CD4-positive, alpha-beta T cell (primary cell): ENCODE data around the gene CDH8. TPM values are rescaled to one million over a fixed set of nuclear protein-coding genes. Genes with fewer than 3 reads are reported as not detected.

Experiments used
- ATAC-seq: fragments of 200-7000 bp; cut with Tn5 transposase; one replicate; pipeline ENCODE4 v1.10.0; 2022; ENCODE audit warnings: mild to moderate bottlenecking; ENCODE audit not compliant: poor library complexity
- CTCF ChIA-PET: fragments of 350-600 bp; sonication (Branson Sonifier 250); formaldehyde crosslinking; loops from one replicate; lab custom pipeline; 2021; ENCODE audit warnings: antibody characterized with exemption, inconsistent platforms; lab: Charles Lee
- POLR2A ChIA-PET: fragments of 350-600 bp; sonication (Branson Sonifier 250); formaldehyde crosslinking; loops from one replicate; lab custom pipeline; 2021; ENCODE audit warnings: antibody characterized with exemption, inconsistent platforms; lab: Charles Lee
- DNase-seq, 14 experiments: peaks; one replicate each; pipeline ENCODE4 v3.0.0-alpha.2; 2013 to 2020; ENCODE audit warnings: mixed read lengths in 2 of 14
- H3K27ac ChIP-seq, 2 donors: one replicate each; pipeline versions ENCODE4 v1.5.1 to v1.7.0; 2013; ENCODE audit warnings: low read length in 2 of 2, low read depth in 1 of 2, mild to moderate bottlenecking in 1 of 2
- H3K27me3 ChIP-seq, 2 experiments: 1 replicate in 1 of 2; 2 replicates in 1 of 2; pipeline versions ENCODE4 v1.6.1 to v1.7.0; 2013; ENCODE audit warnings: low read length in 2 of 2, control low read depth in 1 of 2, mild to moderate bottlenecking in 1 of 2, moderate library complexity in 1 of 2; ENCODE audit not compliant: insufficient read depth in 2 of 2, control insufficient read depth in 1 of 2
- H3K36me3 ChIP-seq: one replicate; pipeline ENCODE4 v1.6.1; 2013; ENCODE audit warnings: low read length, control low read depth; ENCODE audit not compliant: insufficient read depth
- H3K4me1 ChIP-seq: one replicate; pipeline ENCODE4 v1.6.1; 2013; ENCODE audit warnings: low read length, control low read depth; ENCODE audit not compliant: insufficient read depth
- H3K4me3 ChIP-seq: one replicate; pipeline ENCODE4 v1.5.1; 2013; ENCODE audit warnings: mild to moderate bottlenecking, low read length, moderate library complexity
- H3K9me3 ChIP-seq, 2 experiments: 1 replicate in 1 of 2; 2 replicates in 1 of 2; pipeline versions ENCODE4 v1.6.1 to v1.7.0; 2013; ENCODE audit warnings: low read length in 2 of 2, mild to moderate bottlenecking in 2 of 2, control low read depth in 1 of 2, moderate library complexity in 1 of 2; ENCODE audit not compliant: control insufficient read depth in 1 of 2, insufficient read depth in 1 of 2
- H3K27ac Mint-ChIP-seq: one replicate; pipeline ENCODE4 v1.8.0; 2020; ENCODE audit warnings: mixed read lengths
- H3K27me3 Mint-ChIP-seq: one replicate; pipeline ENCODE4 v1.8.0; 2021; ENCODE audit warnings: mixed read lengths
- H3K36me3 Mint-ChIP-seq: one replicate; pipeline ENCODE4 v1.8.0; 2021; ENCODE audit warnings: low read depth, mixed read lengths
- H3K4me1 Mint-ChIP-seq: one replicate; pipeline ENCODE4 v1.8.0; 2021; ENCODE audit warnings: low read depth, mixed read lengths
- H3K4me3 Mint-ChIP-seq: one replicate; pipeline ENCODE4 v1.8.0; 2020; ENCODE audit warnings: mild to moderate bottlenecking, mixed read lengths
- H3K9me3 Mint-ChIP-seq: one replicate; pipeline ENCODE4 v1.8.0; 2020; ENCODE audit warnings: mixed read lengths
- intact Hi-C, 2 experiments: fragments of 100-400 bp; cut with DNase I in 1 of 2; cut with micrococcal nuclease in 1 of 2; formaldehyde crosslinking; loops; one replicate each; pipeline versions ENCODE4 v1.15.1 to v1.9.0; 2023 to 2025; cut with DNase I, micrococcal nuclease
- total RNA-seq, 174 experiments: library from RNA in 2 of 174; stranded (reverse) in 2 of 174; gene quantifications; one replicate each; pipeline ENCODE4 v1.2.3 and lab custom pipeline; 2021 to 2026
- TF ChIP-seq, protein P1 (sequence below): fragments of 200-600 bp; IDR thresholded peaks from one replicate; pipeline ENCODE4 v1.8.0; 2022; ENCODE audit warnings: antibody characterized with exemption, mild to moderate bottlenecking

CDH8 gene
- total RNA-seq, 2 experiments from 2014 or later, result not detected

GRCh38 chr16:62036802-62037135 lies 531 bp upstream of the CDH8 start:
- Mint-ChIP-seq H3K4me1 (no peaks in the 10 kb centered on the region), H3K4me3 (no peak overlapping the region), H3K27ac (no peak overlapping the region), H3K9me3 (peaks cover 2% of the 10 kb centered on the region), H3K27me3 (peaks cover 34% of the 10 kb centered on the region), H3K36me3 (no peaks in the 10 kb centered on the region)
- POLR2A ChIA-PET, result no interaction called here
- TF ChIP-seq, protein P1, sequence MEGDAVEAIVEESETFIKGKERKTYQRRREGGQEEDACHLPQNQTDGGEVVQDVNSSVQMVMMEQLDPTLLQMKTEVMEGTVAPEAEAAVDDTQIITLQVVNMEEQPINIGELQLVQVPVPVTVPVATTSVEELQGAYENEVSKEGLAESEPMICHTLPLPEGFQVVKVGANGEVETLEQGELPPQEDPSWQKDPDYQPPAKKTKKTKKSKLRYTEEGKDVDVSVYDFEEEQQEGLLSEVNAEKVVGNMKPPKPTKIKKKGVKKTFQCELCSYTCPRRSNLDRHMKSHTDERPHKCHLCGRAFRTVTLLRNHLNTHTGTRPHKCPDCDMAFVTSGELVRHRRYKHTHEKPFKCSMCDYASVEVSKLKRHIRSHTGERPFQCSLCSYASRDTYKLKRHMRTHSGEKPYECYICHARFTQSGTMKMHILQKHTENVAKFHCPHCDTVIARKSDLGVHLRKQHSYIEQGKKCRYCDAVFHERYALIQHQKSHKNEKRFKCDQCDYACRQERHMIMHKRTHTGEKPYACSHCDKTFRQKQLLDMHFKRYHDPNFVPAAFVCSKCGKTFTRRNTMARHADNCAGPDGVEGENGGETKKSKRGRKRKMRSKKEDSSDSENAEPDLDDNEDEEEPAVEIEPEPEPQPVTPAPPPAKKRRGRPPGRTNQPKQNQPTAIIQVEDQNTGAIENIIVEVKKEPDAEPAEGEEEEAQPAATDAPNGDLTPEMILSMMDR, result no peak
- H3K4me1 ChIP-seq, result no peaks in the 10 kb centered on the region
- no peak for ATAC-seq
- H3K9me3 ChIP-seq, result peaks cover 0 to 25% of the 10 kb centered on the region in 2 experiments
- no peak for DNase-seq
- no peak overlapping the region for H3K4me3 ChIP-seq
- CTCF ChIA-PET, result no interaction called here
- intact Hi-C loops, result no loop called here
- peaks cover 11 to 17% of the 10 kb centered on the region in 2 experiments for H3K27me3 ChIP-seq
- H3K27ac ChIP-seq, result no peak overlapping the region
- no peaks in the 10 kb centered on the region for H3K36me3 ChIP-seq

- Histone ChIP-seq H3K4me3 (no peak overlapping the region), H3K9me3 (peaks cover 0 to 25% of the 10 kb centered on the region in 2 experiments), H3K27ac (no peak overlapping the region), H3K4me1 (no peaks in the 10 kb centered on the region), H3K27me3 (peaks cover 11 to 17% of the 10 kb centered on the region in 2 experiments), H3K36me3 (no peaks in the 10 kb centered on the region)
- Mint-ChIP-seq H3K9me3 (peaks cover 2% of the 10 kb centered on the region), H3K27me3 (peaks cover 34% of the 10 kb centered on the region), H3K4me1 (no peaks in the 10 kb centered on the region), H3K36me3 (no peaks in the 10 kb centered on the region), H3K4me3 (no peak overlapping the region), H3K27ac (no peak overlapping the region)
- CTCF ChIA-PET, result no interaction called here
- POLR2A ChIA-PET, result no interaction called here
- intact Hi-C loops, result no loop called here
- DNase-seq, result no peak
- no peak for ATAC-seq
- TF ChIP-seq, protein P1, result no peak
Measured at GRCh38 chr16:62035115-62036092, 834 bp downstream of the CDH8 start.

- intact Hi-C loops, result no loop called here
- Histone ChIP-seq H3K27me3 (peaks cover 11 to 17% of the 10 kb centered on the region in 2 experiments), H3K27ac (no peak overlapping the region), H3K36me3 (no peaks in the 10 kb centered on the region), H3K4me3 (no peak overlapping the region), H3K9me3 (peaks cover 0 to 25% of the 10 kb centered on the region in 2 experiments), H3K4me1 (no peaks in the 10 kb centered on the region)
- Mint-ChIP-seq H3K27ac (no peak overlapping the region), H3K27me3 (peaks cover 34% of the 10 kb centered on the region), H3K36me3 (no peaks in the 10 kb centered on the region), H3K4me3 (no peak overlapping the region), H3K4me1 (no peaks in the 10 kb centered on the region), H3K9me3 (peaks cover 3% of the 10 kb centered on the region)
- no peak for DNase-seq
- no peak for ATAC-seq
- ChIA-PET POLR2A (no interaction called here), CTCF (no interaction called here)
- TF ChIP-seq, protein P1, result no peak
Measured at GRCh38 chr16:62034231-62035114, 1.8 kb downstream of the CDH8 start.
